NCI-H2081 (cell line): ENCODE data around the gene RLBP1.
"Not testable (repeated sequence)": the region's sequence is repeated elsewhere in the genome, so short reads cannot be mapped to it uniquely, and the experiment has no call there.

ENCODE experiments used
- DNase-seq, 2 experiments: peaks; one replicate each; lab custom pipeline; 2025; lab: John Stamatoyannopoulos, UW

The RLBP1 gene

GRCh38 chr15:89221543-89221942, at the start of gene RLBP1:
Gene RLBP1 (minus strand): TSS chr15:89221579. CDS start chr15:89218975, 2,604 bp downstream.
- no peak for DNase-seq

- DNase-seq: not testable (repeated sequence)
Measured at GRCh38 chr15:89250142-89250541, 28.8 kb upstream of the RLBP1 start.

DNA sequence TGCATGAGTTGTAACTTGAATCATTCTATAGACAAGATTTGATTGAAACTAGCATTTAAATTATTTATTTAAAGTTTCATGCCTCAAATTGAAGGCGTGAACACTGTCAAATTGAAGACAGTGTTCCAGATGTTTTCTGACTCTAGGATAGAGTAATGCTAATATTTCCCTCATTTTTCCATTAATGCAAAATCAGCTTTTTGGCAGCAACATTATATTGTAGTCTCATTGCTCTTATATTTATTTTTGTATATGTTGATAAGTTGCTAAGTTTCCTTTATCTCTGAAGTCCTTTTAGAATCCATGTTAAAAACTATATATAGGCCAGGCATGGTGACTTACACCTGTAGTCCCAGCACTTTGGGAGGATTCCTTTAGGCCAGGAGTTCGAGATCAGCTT, 27.2 kb upstream of the RLBP1 start:
- DNase-seq: no peak

DNA sequence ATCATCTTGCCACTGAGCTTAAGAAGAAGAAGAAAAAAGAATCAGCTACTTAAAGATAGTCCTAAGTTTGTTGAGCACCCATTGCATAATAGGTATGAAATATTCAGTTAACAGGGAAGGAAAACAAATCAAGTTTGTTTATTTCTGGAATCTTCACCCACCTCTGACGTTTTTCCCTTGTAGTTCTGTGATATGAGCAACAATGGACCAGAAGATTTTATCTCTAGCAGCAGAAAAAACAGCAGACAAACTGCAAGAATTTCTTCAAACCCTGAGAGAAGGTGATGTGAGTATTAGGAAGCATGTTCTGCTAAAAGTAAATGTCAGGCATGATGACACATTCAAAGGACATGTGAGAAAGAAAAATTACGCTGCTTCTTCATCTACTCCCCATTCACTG, 26.1 kb upstream of the RLBP1 start:
- no peak for DNase-seq

GRCh38 chr15:89244574-89244903, 23.2 kb upstream of the RLBP1 start:
- DNase-seq: no peak

DNA sequence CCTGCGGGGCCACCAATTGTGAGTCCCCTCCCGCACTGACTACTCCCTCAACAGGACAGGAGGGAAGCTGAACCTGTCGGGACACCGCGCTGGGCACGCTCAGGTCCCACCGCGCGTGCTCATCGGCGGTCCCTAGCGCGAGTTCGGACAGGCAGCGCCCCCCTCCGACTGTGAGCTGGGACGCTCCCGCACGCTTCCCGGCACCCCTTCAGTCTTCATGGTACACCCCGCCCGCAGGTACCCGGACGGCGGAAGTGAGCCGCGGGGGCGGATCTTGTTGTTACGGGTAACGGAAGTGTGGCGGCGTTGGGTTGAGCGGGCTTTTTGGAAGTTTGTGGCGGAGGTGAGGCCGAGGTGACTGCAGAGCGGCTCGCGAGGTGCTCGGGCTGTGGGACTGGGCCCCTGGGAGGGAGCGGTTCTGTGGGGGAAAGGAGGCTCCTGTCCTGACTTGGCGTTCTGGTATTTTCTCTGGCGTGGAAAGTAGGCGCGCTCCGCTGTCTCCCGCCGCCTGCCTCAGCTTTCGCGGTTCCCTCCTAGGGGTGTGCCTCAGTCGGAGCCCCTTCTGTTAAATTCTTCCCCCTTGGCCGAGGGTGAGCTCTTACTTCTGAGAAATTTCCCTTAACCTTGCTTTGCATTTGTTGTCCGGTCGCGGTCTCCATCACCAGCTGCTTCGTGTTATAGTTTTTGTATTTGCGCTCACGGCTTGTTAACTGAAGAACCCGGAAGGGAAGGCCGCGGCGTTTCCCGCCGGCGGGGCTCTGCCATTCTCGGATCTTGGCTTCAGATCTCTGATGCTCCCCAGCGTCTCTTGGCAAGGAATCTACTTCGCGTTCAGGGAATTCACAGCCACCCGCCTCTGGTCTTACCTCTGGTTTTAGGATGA, 22.6 kb upstream of the RLBP1 start, which contains the start of gene FANCI:
FANCI (plus strand) TSS at position 289 of the 883 bp plus-strand sequence. CDS start 3,669 bp downstream, outside the sequence.
- DNase-seq: peak; percentile 94 to 95

- DNase-seq: no peak
Measured at GRCh38 chr15:89243046-89243690, 21.8 kb upstream of the RLBP1 start.

- not testable (repeated sequence) for DNase-seq
Measured at GRCh38 chr15:89239883-89240810, 18.8 kb upstream of the RLBP1 start.

- no peak for DNase-seq
Measured at GRCh38 chr15:89231832-89232231, 10.5 kb upstream of the RLBP1 start.

DNA sequence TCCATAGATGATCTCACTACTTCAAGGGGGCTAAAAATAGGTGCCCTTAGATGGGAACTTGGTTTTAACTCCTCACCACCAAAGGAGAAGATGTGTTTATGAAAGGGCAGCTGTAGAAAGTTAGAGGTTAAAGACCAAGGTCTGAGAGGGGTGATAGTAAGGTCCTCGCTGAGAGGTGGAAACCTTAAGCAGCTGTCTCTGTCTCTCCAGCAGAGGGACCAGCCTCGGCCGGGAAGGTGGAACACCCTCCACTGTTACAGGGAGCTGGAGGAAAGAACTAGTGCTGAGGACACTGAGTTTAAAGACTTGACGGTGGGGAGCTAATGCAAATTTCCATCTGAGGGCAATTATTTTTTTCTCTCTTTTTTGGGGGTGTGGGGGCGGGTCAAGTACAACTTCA, 8.9 kb upstream of the RLBP1 start:
- DNase-seq: no peak

DNA sequence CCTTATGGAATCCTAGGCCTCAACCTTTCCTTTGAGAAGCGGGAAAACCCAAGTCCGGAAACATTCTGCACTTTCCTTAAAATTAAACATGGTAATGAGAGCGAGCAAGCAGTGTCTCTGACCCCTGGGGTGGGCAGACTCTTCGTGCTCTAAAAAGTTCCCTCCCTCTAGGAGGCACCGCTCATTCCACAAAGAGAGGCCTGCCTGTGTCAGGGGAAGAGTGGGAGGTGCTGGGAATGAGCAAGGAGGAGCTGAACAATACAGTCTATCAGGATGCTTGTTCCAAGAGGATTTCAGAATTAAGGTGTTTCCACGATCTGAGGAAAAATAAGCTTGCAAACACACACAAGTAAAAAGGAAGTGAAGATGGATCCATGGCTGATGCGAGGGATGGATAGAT, 6.0 kb upstream of the RLBP1 start:
- no peak for DNase-seq

GRCh38 chr15:89226359-89227221, 5.2 kb upstream of the RLBP1 start:
- DNase-seq: no peak

- no peak for DNase-seq
Measured at GRCh38 chr15:89225588-89225987, 4.2 kb upstream of the RLBP1 start.

DNA sequence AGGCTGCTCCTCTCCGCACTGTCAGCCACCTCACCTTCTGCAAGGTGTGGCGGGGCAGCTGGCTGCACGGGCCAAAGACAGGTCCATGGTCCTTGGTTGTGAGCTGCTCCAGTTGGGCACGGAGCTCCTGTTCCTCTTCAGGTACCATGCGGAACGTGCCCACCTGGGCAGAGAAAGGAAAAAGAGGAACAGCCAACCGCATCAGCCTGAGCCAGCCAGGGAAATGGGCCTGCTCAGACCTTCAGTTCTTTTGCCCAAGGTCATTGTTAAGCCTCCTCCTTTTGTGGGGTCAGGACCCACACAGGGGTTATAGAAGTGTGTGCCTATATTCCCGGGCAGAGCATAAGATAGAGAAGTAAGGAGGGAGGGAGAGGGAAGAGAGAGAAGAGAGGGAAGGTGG, 2.8 kb downstream of the RLBP1 start:
- no peak for DNase-seq

GRCh38 chr15:89217686-89218376, 3.5 kb downstream of the RLBP1 start:
- no peak for DNase-seq

GRCh38 chr15:89217031-89217430, 4.3 kb downstream of the RLBP1 start:
- DNase-seq: no peak

DNA sequence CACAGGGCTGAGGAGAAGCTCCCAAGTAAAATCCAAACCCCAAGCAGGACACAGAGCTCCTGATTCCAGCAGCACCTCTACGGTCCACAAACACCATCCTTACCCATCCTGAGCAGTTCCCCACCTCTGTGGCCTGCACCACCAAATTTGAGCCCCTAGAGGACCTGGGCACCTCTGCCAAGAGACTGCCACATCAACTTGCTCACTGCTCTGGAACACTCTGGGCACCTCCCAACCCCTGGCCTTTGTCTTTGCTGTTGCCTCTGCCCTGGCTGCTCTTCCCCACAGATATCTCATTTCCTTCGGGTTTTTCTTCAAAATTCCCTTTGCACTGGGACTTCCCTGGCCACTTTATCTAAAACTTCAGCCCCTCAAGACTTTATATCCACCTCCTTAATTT, 5.8 kb downstream of the RLBP1 start:
- DNase-seq: no peak

DNA sequence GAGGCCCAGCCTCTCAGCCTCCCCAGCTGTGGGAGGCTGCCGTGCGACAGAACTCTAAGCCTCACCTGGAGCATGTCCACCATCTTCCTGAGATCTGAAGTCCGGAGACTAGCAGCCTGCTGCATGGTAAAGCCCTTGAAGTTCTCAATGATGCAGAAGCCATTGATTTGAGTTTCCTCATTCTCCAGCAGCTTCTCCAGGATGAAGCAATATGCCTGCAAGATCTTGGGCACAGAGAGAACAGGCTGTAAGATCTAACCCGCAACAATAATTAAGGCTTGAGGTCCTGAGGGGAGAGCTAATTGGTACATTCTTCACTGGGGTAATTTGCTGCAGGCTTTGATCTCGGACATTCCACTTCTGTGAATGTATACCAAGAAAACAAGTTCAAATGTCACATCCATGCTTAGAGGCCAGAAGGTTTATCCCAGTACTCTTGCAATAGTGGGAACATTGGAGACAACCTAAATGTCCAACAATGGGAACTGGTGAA, 9.7 kb downstream of the RLBP1 start:
- no peak for DNase-seq

DNA sequence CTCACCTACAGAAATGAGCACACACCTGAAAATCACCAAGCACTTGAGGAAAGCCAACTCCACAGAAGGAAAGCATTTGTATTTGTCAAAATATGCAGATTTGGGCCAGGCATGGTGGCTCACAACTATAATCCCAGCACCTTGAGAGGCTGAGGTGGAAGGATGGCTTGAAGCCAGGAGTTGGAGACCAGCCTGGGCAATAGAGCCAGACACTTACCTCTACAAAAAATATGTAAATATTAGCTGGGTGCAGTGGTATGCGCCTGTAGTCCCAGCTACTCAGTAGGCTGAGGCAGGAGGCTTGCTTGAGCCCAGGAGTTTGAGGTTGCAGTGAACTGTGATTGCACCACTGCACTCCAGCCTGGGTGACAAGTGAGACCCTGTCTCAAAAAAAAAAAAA, 12.3 kb downstream of the RLBP1 start:
- DNase-seq: no peak

GRCh38 chr15:89208256-89208655, 13.1 kb downstream of the RLBP1 start:
- no peak for DNase-seq
